Coronary artery (tissue), 2 donors: ENCODE measurements around the gene GINM1.

ENCODE experiments used
- DNase-seq: peaks from one replicate; pipeline ENCODE4 v3.0.0-alpha.2; 2017; ENCODE audit warnings: low spot score
- H3K27ac ChIP-seq, 2 donors: fragments of 200-600 bp; sonication (generic); one replicate each; pipeline ENCODE4 v1.5.1; 2016 to 2019
- H3K4me3 ChIP-seq: fragments of 200-600 bp; sonication (generic); 2 replicates; pipeline ENCODE4 v1.5.1; 2016; ENCODE audit warnings: mild to moderate bottlenecking, moderate library complexity
- TF ChIP-seq, protein P1 (sequence below): fragments of 200-600 bp; sonication (generic); IDR thresholded peaks from one replicate; pipeline ENCODE4 v1.5.1; 2019; ENCODE audit warnings: antibody characterized with exemption

The GINM1 gene

DNA sequence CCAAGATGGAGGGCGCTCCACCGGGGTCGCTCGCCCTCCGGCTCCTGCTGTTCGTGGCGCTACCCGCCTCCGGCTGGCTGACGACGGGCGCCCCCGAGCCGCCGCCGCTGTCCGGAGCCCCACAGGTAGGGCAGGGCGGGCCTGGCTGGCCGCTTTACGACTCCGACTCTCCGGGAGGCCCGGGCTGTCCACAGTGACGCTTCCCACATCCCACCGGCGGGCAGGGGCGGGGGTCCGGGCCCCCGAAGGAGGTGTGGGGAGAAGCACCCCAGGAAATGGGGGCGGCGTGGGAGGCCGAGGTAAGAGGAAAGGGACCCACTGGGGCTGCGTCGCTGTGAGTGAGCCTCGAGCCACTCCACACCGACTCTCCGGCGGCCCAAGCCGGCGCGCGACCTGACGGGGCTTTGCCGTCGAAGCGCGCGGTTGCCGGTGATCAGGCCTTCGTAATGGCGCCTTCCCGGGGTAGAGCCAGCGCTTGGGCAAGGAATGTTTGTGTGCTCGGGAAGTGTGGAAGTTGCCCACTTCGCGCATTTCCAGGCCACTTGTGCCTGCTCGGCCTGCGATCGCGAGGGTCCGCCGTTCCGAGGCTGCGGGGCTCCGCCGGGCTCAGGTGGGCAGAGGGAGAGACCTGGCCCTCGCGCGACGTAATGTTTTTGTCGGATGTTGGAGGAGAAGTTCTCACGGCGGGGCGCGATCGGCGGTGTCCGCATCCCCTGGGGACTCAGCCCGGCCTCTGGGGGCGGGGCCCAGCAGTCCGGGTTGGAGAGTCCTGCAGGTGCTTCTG, 427 bp downstream of the GINM1 start:
- DNase-seq: peak; percentile 75
- Histone ChIP-seq H3K4me3 (peak overlapping the region; percentile 98), H3K27ac (peak overlapping the region; percentile 90 to 96)
- TF ChIP-seq, protein P1, sequence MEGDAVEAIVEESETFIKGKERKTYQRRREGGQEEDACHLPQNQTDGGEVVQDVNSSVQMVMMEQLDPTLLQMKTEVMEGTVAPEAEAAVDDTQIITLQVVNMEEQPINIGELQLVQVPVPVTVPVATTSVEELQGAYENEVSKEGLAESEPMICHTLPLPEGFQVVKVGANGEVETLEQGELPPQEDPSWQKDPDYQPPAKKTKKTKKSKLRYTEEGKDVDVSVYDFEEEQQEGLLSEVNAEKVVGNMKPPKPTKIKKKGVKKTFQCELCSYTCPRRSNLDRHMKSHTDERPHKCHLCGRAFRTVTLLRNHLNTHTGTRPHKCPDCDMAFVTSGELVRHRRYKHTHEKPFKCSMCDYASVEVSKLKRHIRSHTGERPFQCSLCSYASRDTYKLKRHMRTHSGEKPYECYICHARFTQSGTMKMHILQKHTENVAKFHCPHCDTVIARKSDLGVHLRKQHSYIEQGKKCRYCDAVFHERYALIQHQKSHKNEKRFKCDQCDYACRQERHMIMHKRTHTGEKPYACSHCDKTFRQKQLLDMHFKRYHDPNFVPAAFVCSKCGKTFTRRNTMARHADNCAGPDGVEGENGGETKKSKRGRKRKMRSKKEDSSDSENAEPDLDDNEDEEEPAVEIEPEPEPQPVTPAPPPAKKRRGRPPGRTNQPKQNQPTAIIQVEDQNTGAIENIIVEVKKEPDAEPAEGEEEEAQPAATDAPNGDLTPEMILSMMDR: no peak

DNA sequence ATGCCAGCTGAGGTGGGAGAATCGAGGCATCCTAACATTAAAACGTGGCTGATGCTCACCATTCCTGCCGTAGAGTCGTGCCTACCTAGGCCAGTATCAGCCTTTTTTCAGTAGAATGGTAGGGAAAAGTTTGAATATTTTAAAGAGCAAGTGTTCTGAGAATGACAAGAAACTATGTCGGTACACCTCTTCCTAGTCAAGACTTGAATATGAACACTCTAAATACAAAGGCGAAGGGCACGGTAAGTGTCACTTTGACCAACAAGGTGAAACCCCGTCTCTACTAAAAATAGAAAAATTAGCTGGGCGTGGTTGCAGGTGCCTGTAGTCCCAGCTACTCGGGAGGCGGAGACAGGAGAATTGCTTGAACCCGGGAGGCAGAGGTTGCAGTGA, 1.0 kb downstream of the GINM1 start:
- TF ChIP-seq, protein P1: no peak
- Histone ChIP-seq H3K4me3 (peak overlapping the region; percentile 98), H3K27ac (peak overlapping the region; percentile 90 to 96)
- DNase-seq: no peak

DNA sequence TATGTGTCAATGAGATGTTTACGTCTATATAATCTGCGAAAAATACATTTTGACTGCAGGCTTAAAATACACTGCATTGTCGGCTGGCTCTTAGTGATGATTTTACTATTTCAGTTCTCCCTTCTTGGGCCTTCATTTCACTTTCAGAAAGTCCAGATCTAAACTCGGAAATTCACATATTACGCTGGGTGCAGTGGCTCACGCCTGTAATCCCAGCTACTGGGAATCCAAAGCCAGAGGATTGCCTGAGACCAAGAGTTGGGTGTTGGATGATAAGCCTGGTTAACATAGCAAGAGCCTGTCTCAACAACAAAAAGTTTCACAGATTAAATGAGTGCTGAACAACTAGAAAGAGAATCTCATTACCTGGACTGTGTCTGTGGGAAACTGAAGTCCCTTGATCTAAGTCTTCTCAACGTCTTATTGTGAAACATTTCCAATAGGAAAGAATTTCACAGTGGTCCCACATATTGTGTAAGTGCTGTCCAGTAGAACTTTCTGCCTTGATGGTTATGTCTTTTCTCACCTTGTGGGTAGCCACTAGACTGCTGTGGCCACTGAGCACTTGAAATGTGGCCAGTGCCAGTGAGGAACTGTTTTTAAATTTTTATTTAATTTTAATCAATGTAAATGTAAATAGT, 1.9 kb downstream of the GINM1 start:
- Histone ChIP-seq H3K4me3 (no peak overlapping the region), H3K27ac (no peak overlapping the region)
- no peak for DNase-seq
- TF ChIP-seq, protein P1: no peak

DNA sequence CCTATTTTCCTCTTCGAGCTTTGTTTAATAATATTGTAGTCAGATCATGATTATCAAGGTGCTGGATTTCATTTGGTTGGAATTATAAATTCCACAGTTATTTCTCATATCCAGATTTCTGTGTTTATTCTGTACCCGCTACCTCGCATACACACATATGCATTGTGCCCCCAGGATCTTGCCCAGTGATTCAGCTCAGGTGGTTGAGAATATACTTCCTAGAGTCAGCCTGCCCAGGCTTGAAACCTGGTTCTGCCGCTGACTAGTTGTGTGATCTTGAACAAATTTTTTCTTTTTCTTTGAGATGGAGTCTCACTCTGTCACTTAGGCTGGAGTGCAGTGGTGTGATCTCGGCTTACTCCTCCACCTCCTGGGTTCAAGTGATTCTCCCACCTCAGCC, 14.7 kb downstream of the GINM1 start:
- Histone ChIP-seq H3K27ac (no peak overlapping the region), H3K4me3 (no peak overlapping the region)
- no peak for DNase-seq
- TF ChIP-seq, protein P1: no peak

DNA sequence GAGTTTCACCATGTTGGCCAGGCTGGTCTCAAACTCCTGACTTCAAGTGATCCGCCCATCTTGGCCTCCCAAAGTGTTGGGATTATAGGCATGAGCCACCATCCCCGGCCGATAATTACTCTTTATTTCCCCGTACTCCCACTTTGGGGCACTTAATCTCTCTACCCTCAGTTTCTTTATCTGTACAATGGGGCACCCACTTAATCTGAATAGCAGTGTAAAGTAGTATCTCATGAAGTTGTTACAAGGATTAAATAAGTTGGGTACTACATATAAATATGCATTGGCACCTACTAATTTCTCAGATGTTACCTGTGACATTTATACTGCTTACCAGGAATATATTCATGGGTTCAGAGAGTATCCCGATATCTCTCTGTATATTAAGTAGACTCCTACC, 15.2 kb downstream of the GINM1 start:
- no peak overlapping the region for H3K27ac ChIP-seq
- TF ChIP-seq, protein P1: no peak
- H3K4me3 ChIP-seq: no peak overlapping the region
- DNase-seq: no peak

DNA sequence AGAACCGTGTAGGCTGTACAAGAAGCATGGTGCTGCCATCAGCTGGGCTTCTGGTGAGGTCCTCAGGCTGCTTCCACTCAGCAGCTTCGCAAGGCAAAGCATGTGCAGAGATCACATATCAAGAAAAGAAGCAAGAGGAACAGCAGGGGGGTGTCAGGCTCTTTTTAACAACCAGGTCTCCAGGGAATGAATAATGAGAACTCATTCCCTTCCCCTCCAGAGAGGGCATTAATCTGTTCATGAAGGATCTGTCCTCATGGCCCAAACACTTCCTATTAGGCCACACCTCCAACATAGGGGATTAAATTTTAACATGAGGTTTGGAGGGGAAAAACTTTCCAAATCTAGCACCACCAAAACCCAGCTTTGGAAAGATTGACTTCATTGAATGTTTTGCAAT, 20.0 kb downstream of the GINM1 start:
- no peak overlapping the region for H3K27ac ChIP-seq
- DNase-seq: no peak
- no peak overlapping the region for H3K4me3 ChIP-seq
- TF ChIP-seq, protein P1: no peak

DNA sequence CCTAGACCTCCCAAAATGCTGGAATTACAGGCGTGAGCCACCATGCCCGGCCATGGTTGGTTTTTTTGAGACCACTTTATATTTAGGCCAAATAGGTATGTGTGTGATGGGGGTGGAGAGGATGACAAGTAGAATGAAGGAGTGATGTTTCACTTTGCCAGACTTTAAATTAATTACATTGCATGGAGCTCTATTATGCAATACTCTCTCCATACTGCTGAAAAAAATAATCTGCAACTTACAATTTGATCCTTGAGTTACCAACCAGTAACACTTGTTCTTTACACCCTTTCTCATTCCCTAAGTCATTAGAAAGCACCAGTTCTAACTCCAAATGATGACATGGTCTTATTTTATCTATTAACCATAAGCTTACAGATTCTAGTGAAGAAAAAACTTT, 26.8 kb downstream of the GINM1 start:
- Histone ChIP-seq H3K27ac (no peak overlapping the region), H3K4me3 (no peak overlapping the region)
- DNase-seq: no peak
- TF ChIP-seq, protein P1: no peak
